ENCODE measurements around the gene LSAMP. TPM values are rescaled to one million over a fixed set of nuclear protein-coding genes. Genes with fewer than 3 reads are reported as not detected.

LSAMP gene
- total and polyA plus RNA-seq, 2 of the 8 experiments (the other 6 are each of a cell fraction or from before 2014, with no cell fraction given): 1.8 to 5.7 TPM

DNA sequence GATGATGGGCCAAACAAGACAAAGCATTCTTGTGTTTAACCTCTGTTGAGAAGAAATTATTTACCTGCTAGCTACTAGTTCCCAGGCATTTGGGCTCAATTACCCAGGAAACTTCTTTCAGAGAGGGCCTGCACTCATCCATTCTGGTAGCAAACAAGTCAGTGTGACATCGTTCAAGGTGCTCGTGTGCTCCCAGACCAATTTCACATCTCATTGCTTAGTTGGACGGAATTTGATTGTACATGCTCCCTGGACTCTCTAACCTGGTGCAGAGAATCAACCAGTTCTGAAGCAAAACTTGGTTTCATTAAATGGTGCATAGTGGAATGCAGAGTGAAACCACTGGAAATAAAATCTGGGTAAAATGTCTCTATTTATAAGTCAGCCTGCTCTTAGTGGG lies 392.7 kb downstream of the LSAMP start:
- Histone ChIP-seq H3K27me3 (replicated peaks in 1 of 4; ENCODE audit: control insufficient read depth in 3 of 4, extremely low read depth in 1 of 4, insufficient read depth in 3 of 4, low read length in 3 of 4) (no peaks in the 10 kb centered on the region), H3K27ac (ENCODE audit: low read depth, low read length) (no peak overlapping the region), H2AK5ac (ENCODE audit: low read depth, low read length) (no peak overlapping the region), H4K8ac (ENCODE audit: extremely low read depth, insufficient read depth, low read length) (no peak overlapping the region), H3K4me3 (ENCODE audit: extremely low read depth in 1 of 4, insufficient read depth in 2 of 4, low read depth in 3 of 4, low read length in 4 of 4) (no peak overlapping the region), H2BK5ac (ENCODE audit: low read depth, low read length) (no peak overlapping the region), H3K4me1 (replicated peaks in 1 of 4; ENCODE audit: control insufficient read depth in 3 of 4, insufficient read depth in 4 of 4, low read length in 3 of 4) (no peaks in the 10 kb centered on the region), H2AFZ (ENCODE audit: low read length) (no peak overlapping the region), H4K91ac (replicated peaks; ENCODE audit: insufficient read length, low read length) (no peak overlapping the region), H3K9ac (replicated peaks in 1 of 4; ENCODE audit: extremely low read depth in 1 of 4, low read depth in 3 of 4, low read length in 3 of 4) (no peak overlapping the region), H3K36me3 (ENCODE audit: control insufficient read depth in 2 of 4, insufficient read depth in 4 of 4, low read length in 3 of 4) (no peaks in the 10 kb centered on the region), H3K4ac (replicated peaks; ENCODE audit: insufficient read length, low read depth, low read length) (no peak overlapping the region), H3K23me2 (ENCODE audit: low read depth, low read length) (no peaks in the 10 kb centered on the region), H2BK20ac (ENCODE audit: low read length) (no peak overlapping the region), H4K5ac (ENCODE audit: insufficient read length, low read depth, low read length) (no peak overlapping the region), H3K4me2 (ENCODE audit: insufficient read depth in 1 of 2, low read depth in 2 of 2, low read length in 2 of 2) (no peak overlapping the region), H3K79me1 (ENCODE audit: low read depth, low read length) (no peaks in the 10 kb centered on the region), H3K9me3 (ENCODE audit: insufficient read depth in 2 of 2, low read depth in 1 of 2, low read length in 1 of 2) (no peaks in the 10 kb centered on the region), H3K23ac (ENCODE audit: insufficient read length) (no peak overlapping the region), H3K56ac (replicated peaks; ENCODE audit: insufficient read length, low read depth, low read length) (no peak overlapping the region), H4K20me1 (replicated peaks in 1 of 2; ENCODE audit: control insufficient read depth in 1 of 2, insufficient read depth in 2 of 2, low read length in 2 of 2) (no peaks in the 10 kb centered on the region), H2BK120ac (replicated peaks; ENCODE audit: low read depth, low read length) (no peak overlapping the region), H2BK15ac (ENCODE audit: low read length) (no peak overlapping the region), H3K14ac (ENCODE audit: insufficient read length) (no peak overlapping the region), H2BK12ac (ENCODE audit: low read depth, low read length) (no peak overlapping the region), H3K79me2 (ENCODE audit: control insufficient read depth in 1 of 2, insufficient read depth in 2 of 2, low read length in 2 of 2) (no peaks in the 10 kb centered on the region), H3K18ac (ENCODE audit: extremely low read depth, low read length) (no peak overlapping the region)
- TF ChIP-seq CHD2 (IDR thresholded peaks at IDR 0.05; ENCODE audit: low read length) (no peak), RFX5 (IDR thresholded peaks at IDR 0.05; ENCODE audit: borderline replicate concordance, low read depth, low read length) (no peak), CHD1 (IDR thresholded peaks at IDR 0.05; ENCODE audit: low read depth, low read length) (no peak), BACH1 (IDR thresholded peaks at IDR 0.05; ENCODE audit: low read length) (no peak), KDM4A (IDR thresholded peaks at IDR 0.05; ENCODE audit: low read depth, low read length, severe bottlenecking) (no peak), PHF8 (conservative IDR thresholded peaks at IDR 0.05; ENCODE audit: low read depth, low read length) (no peak), ASH2L (IDR thresholded peaks at IDR 0.05; ENCODE audit: low read length) (no peak), HDAC2 (IDR thresholded peaks at IDR 0.05; ENCODE audit: borderline replicate concordance in 1 of 2, low read depth in 2 of 2, low read length in 2 of 2) (no peak)
- TF ChIP-seq, protein P1, sequence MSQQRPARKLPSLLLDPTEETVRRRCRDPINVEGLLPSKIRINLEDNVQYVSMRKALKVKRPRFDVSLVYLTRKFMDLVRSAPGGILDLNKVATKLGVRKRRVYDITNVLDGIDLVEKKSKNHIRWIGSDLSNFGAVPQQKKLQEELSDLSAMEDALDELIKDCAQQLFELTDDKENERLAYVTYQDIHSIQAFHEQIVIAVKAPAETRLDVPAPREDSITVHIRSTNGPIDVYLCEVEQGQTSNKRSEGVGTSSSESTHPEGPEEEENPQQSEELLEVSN (IDR thresholded peaks at IDR 0.05): no peak
- DNase-seq (ENCODE audit: low read depth in 1 of 2, low spot score in 2 of 2) (no peak), FAIRE-seq (no peak)
- CTCF ChIA-PET (ENCODE audit: partially characterized antibody): no interaction called here
- WGBS, 2 experiments (ENCODE audit: extremely low coverage in 1 of 2, insufficient coverage in 1 of 2, insufficient read length in 1 of 2, insufficient replicate concordance in 2 of 2, low coverage in 1 of 2, low lambda C conversion rate in 2 of 2, missing lambda C conversion rate in 1 of 2): 90% methylated on average over 3 of the region's 3 CpGs; no CpG with 5 or more reads in 1 of the 2 experiments
- POLR2A ChIA-PET (ENCODE audit: partially characterized antibody): no interaction called here

All from H1 (cell line).